HEK293 (cell line): Measurements from ENCODE around the gene ZFHX2.

Experiments used
- BCL6B ChIP-seq: fragments of 450-650 bp; formaldehyde crosslinking; IDR thresholded peaks from 2 replicates; pipeline ENCODE4 v1.5.1; 2017; ENCODE audit warnings: missing biosample characterization, missing genetic modification characterization
- GLIS2 ChIP-seq: fragments of 450-650 bp; formaldehyde crosslinking; IDR thresholded peaks from 2 replicates; pipeline ENCODE4 v1.5.1; 2016; ENCODE audit warnings: missing biosample characterization, missing genetic modification characterization
- HIC1 ChIP-seq: fragments of 450-650 bp; formaldehyde crosslinking; IDR thresholded peaks from 2 replicates; pipeline ENCODE4 v1.5.1; 2016; ENCODE audit warnings: missing biosample characterization, missing genetic modification characterization
- HOXD13 ChIP-seq: sonication (generic); formaldehyde crosslinking; IDR thresholded peaks from 2 replicates; pipeline ENCODE4 v1.8.0; 2022; ENCODE audit warnings: missing genetic modification reagents, borderline replicate concordance
- MEIS1 ChIP-seq: sonication (generic); formaldehyde crosslinking; IDR thresholded peaks from 2 replicates; pipeline ENCODE4 v1.8.1; 2022; ENCODE audit warnings: missing genetic modification reagents, mild to moderate bottlenecking, borderline replicate concordance
- PATZ1 ChIP-seq: fragments of 450-650 bp; formaldehyde crosslinking; IDR thresholded peaks from 2 replicates; pipeline ENCODE4 v1.5.1; 2016; ENCODE audit warnings: missing biosample characterization, missing genetic modification characterization
- PRDM1 ChIP-seq: fragments of 450-650 bp; formaldehyde crosslinking; IDR thresholded peaks from 2 replicates; pipeline ENCODE4; 2016; ENCODE audit warnings: missing biosample characterization, missing genetic modification characterization
- SALL2 ChIP-seq: fragments of 450-650 bp; formaldehyde crosslinking; IDR thresholded peaks from 2 replicates; pipeline ENCODE4 v1.5.0; 2017; ENCODE audit warnings: missing biosample characterization, mild to moderate bottlenecking, missing genetic modification characterization, borderline replicate concordance
- ZBTB7A ChIP-seq: fragments of 450-650 bp; formaldehyde crosslinking; IDR thresholded peaks from 2 replicates; pipeline ENCODE4 v1.5.1; 2016; ENCODE audit warnings: low read depth, missing biosample characterization, missing genetic modification characterization
- ZNF133 ChIP-seq: fragments of 450-650 bp; formaldehyde crosslinking; IDR thresholded peaks from 2 replicates; pipeline ENCODE4 v1.5.1; 2016; ENCODE audit warnings: missing biosample characterization, missing genetic modification characterization
- ZNF155 ChIP-seq: fragments of 450-650 bp; formaldehyde crosslinking; IDR thresholded peaks from 2 replicates; pipeline ENCODE4 v1.5.1; 2016; ENCODE audit warnings: missing biosample characterization, missing genetic modification characterization
- ZNF175 ChIP-seq: fragments of 450-650 bp; formaldehyde crosslinking; IDR thresholded peaks from 2 replicates; pipeline ENCODE4 v1.5.1; 2016; ENCODE audit warnings: missing biosample characterization, missing genetic modification characterization
- ZNF239 ChIP-seq: fragments of 450-650 bp; formaldehyde crosslinking; IDR thresholded peaks from 2 replicates; pipeline ENCODE4 v1.5.1; 2016; ENCODE audit warnings: missing biosample characterization, missing genetic modification characterization
- ZNF324 ChIP-seq: fragments of 450-650 bp; formaldehyde crosslinking; IDR thresholded peaks from 2 replicates; pipeline ENCODE4 v1.5.1; 2016; ENCODE audit warnings: missing biosample characterization, missing genetic modification characterization
- ZNF335 ChIP-seq: fragments of 450-650 bp; formaldehyde crosslinking; conservative IDR thresholded peaks from 2 replicates; pipeline ENCODE4 v1.5.1; 2016; ENCODE audit warnings: missing biosample characterization, missing genetic modification characterization
- ZNF350 ChIP-seq: fragments of 450-650 bp; formaldehyde crosslinking; IDR thresholded peaks from 2 replicates; pipeline ENCODE4 v1.5.0; 2017; ENCODE audit warnings: missing biosample characterization, mild to moderate bottlenecking, missing genetic modification characterization
- ZNF391 ChIP-seq: fragments of 450-650 bp; formaldehyde crosslinking; IDR thresholded peaks from 2 replicates; pipeline ENCODE4 v1.5.1; 2016; ENCODE audit warnings: low read depth, missing biosample characterization, missing genetic modification characterization, borderline replicate concordance
- ZNF48 ChIP-seq: fragments of 450-650 bp; formaldehyde crosslinking; IDR thresholded peaks from 2 replicates; pipeline ENCODE4 v1.5.1; 2016; ENCODE audit warnings: missing biosample characterization, missing genetic modification characterization
- ZNF549 ChIP-seq: fragments of 450-650 bp; IDR thresholded peaks from 2 replicates; pipeline ENCODE4 v1.5.1; 2018; ENCODE audit warnings: missing biosample characterization, missing genetic modification characterization, mild to moderate bottlenecking, inconsistent platforms, moderate library complexity
- ZNF560 ChIP-seq: fragments of 450-650 bp; formaldehyde crosslinking; IDR thresholded peaks from 2 replicates; pipeline ENCODE4 v1.5.1; 2017; ENCODE audit warnings: missing biosample characterization, missing genetic modification characterization, borderline replicate concordance
- ZNF571 ChIP-seq: fragments of 450-650 bp; formaldehyde crosslinking; IDR thresholded peaks from 2 replicates; pipeline ENCODE4 v1.5.0; 2017; ENCODE audit warnings: missing biosample characterization, missing genetic modification characterization
- ZNF596 ChIP-seq: fragments of 450-650 bp; IDR thresholded peaks from 2 replicates; pipeline ENCODE4 v1.5.0; 2018; ENCODE audit warnings: missing biosample characterization, mild to moderate bottlenecking, missing genetic modification characterization, moderate library complexity
- ZNF600 ChIP-seq: fragments of 450-650 bp; formaldehyde crosslinking; IDR thresholded peaks from 2 replicates; pipeline ENCODE4 v1.5.1; 2016; ENCODE audit warnings: missing biosample characterization, missing genetic modification characterization
- ZNF610 ChIP-seq: fragments of 450-650 bp; formaldehyde crosslinking; IDR thresholded peaks from 2 replicates; pipeline ENCODE4 v1.5.1; 2016; ENCODE audit warnings: missing biosample characterization, missing genetic modification characterization, borderline replicate concordance
- ZNF677 ChIP-seq: fragments of 450-650 bp; IDR thresholded peaks from 2 replicates; pipeline ENCODE4 v1.5.0; 2018; ENCODE audit warnings: missing biosample characterization, mild to moderate bottlenecking, missing genetic modification characterization, moderate library complexity
- ZNF76 ChIP-seq: fragments of 450-650 bp; formaldehyde crosslinking; IDR thresholded peaks from 2 replicates; pipeline ENCODE4; 2016; ENCODE audit warnings: low read depth, missing biosample characterization, missing genetic modification characterization, borderline replicate concordance
- ZNF830 ChIP-seq: fragments of 450-650 bp; IDR thresholded peaks from 2 replicates; pipeline ENCODE4 v1.5.0; 2018; ENCODE audit warnings: missing biosample characterization, missing genetic modification characterization, low read depth, mild to moderate bottlenecking, moderate library complexity
- ZNF843 ChIP-seq: fragments of 450-650 bp; formaldehyde crosslinking; IDR thresholded peaks from 2 replicates; pipeline ENCODE4 v1.5.1; 2016; ENCODE audit warnings: missing biosample characterization, missing genetic modification characterization
- ZSCAN5A ChIP-seq: fragments of 450-650 bp; formaldehyde crosslinking; IDR thresholded peaks from 2 replicates; pipeline ENCODE4 v1.5.1; 2016; ENCODE audit warnings: missing biosample characterization, missing genetic modification characterization
- TF ChIP-seq, protein P1 (sequence below): fragments of 450-650 bp; IDR thresholded peaks from 2 replicates; pipeline ENCODE4 v1.5.1; 2018; ENCODE audit warnings: missing biosample characterization, missing genetic modification characterization
- TF ChIP-seq, protein P2 (sequence below): sonication (generic); formaldehyde crosslinking; IDR thresholded peaks from 2 replicates; pipeline ENCODE4 v1.8.1; 2022; ENCODE audit warnings: mild to moderate bottlenecking, moderate library complexity, missing genetic modification reagents

Gene ZFHX2

DNA sequence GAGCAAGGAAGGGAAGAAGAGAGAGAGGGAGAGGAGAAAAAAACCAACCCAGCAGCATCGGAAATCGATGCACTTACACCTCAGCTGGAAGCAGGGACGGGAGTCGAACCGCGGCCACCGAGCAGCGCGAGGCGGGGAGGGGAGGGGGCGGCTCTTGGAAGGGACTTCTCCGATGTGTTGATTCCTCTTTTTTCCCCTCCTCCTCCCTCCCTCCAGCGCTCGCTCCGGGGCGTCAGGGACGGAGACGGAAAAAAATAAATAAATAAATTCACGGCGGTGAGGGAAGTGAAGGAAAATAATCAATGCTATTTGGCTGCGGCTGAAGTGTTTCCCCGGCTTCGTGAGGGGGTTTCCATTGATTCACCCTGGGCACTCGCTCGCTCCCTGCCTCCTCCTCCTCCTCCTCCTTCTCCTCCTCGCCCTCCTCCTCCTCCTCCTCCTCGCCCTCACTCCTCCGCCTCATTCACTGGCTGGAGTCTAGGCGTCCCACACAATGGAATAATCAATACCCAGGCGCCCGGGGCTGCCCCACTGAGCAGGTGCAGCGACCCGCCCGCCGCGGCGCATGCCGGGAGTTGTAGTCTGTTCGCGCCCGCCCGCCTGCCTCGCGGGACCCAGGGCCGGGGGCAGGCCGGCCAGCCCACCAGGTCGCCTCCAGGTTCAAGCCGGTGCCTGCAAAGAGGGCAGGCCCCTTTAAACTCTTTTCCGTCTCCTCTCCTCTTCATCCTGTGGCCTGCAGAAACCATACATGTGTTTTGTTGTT is at the start of gene ZFHX2 (continued):
- TF ChIP-seq ZNF560 (tag by site-specific recombination) (no peak), ZNF133 (tag by site-specific recombination) (peak; percentile 62; the same call in 1 of the 2 replicates), ZNF335 (tag by site-specific recombination) (peak; percentile 88), ZNF549 (no peak), PRDM1 (tag by site-specific recombination) (no peak), ZNF391 (tag by site-specific recombination) (0 out of 2 replicates have a peak, but pooled peaks have one; percentile 18), ZNF596 (tag by site-specific recombination) (no peak), ZNF843 (tag by site-specific recombination) (0 out of 2 replicates have a peak, but pooled peaks have one; percentile 21), ZNF76 (tag by site-specific recombination) (peak; percentile 94), HOXD13 (no peak), SALL2 (tag by site-specific recombination) (no peak), ZBTB7A (no peak), HIC1 (tag by site-specific recombination) (no peak; the same call in 1 of the 2 replicates), MEIS1 (CRISPR knock-in tag) (no peak), ZNF239 (no peak), ZNF830 (no peak), ZNF155 (tag by site-specific recombination) (no peak), ZNF350 (no peak), ZNF48 (no peak), ZSCAN5A (tag by site-specific recombination) (no peak), ZNF175 (no peak), GLIS2 (tag by site-specific recombination) (peak; percentile 57; the same call in 1 of the 2 replicates), ZNF600 (0 out of 2 replicates have a peak, but pooled peaks have one; percentile 11), BCL6B (tag by site-specific recombination) (no peak), PATZ1 (peak; percentile 53), ZNF677 (tag by site-specific recombination) (no peak), ZNF610 (tag by site-specific recombination) (no peak), ZNF571 (tag by site-specific recombination) (no peak), ZNF324 (tag by site-specific recombination) (no peak)
- TF ChIP-seq, protein P1, sequence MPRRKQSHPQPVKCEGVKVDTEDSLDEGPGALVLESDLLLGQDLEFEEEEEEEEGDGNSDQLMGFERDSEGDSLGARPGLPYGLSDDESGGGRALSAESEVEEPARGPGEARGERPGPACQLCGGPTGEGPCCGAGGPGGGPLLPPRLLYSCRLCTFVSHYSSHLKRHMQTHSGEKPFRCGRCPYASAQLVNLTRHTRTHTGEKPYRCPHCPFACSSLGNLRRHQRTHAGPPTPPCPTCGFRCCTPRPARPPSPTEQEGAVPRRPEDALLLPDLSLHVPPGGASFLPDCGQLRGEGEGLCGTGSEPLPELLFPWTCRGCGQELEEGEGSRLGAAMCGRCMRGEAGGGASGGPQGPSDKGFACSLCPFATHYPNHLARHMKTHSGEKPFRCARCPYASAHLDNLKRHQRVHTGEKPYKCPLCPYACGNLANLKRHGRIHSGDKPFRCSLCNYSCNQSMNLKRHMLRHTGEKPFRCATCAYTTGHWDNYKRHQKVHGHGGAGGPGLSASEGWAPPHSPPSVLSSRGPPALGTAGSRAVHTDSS (tag by site-specific recombination): peak; percentile 96
- TF ChIP-seq, protein P2, sequence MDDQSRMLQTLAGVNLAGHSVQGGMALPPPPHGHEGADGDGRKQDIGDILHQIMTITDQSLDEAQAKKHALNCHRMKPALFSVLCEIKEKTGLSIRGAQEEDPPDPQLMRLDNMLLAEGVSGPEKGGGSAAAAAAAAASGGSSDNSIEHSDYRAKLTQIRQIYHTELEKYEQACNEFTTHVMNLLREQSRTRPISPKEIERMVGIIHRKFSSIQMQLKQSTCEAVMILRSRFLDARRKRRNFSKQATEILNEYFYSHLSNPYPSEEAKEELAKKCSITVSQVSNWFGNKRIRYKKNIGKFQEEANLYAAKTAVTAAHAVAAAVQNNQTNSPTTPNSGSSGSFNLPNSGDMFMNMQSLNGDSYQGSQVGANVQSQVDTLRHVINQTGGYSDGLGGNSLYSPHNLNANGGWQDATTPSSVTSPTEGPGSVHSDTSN: no peak
